Activated naive CD4-positive, alpha-beta T cell treated with anti-CD3 and anti-CD28 coated beads, Interleukin-2, amount 50 U/mL, for 16 hours (primary cell): Measurements from ENCODE around the gene HELLS.
"Not testable (repeated sequence)": the region's sequence is repeated elsewhere in the genome, so short reads cannot be mapped to it uniquely, and the experiment has no call there.

Experiments
- DNase-seq: peaks from one replicate; pipeline ENCODE4 v3.0.0-alpha.2; 2020

HELLS gene

DNA sequence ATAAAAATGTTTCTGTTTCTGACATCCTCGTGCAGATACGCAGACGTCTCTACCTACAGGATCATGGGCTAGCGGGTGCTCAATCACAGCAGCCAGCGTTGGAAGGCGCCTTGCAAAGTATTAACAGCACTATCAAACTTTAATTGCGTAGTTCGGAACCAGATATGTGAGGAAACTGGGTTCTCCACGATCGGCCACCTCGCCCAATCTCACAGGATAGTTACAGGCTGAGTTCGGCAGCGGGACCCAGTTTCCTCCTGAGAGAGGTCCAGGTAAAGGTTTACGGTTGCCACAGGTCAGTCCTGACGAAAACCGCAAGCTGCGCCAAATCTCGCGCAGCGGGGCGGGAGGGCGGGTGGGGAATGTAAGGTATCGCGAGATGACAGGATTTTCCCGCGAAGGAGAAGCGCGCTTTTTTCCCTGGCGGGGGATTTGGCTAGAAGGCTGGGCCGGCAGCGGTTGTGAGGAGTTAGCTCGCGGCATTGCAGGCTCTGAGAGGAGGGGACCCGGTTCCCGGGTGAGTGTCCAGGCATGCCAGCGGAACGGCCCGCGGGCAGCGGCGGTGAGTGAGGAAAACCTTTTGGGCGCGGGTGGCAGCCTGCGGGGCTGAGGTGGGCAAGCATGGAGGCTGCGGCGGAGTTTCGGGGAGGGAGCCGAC, at the start of gene HELLS:
Gene HELLS (plus strand): TSS at position 398 of the 658 bp plus-strand sequence. CDS start 134 bp downstream, at position 532.
- DNase-seq, result peak; percentile 61

DNA sequence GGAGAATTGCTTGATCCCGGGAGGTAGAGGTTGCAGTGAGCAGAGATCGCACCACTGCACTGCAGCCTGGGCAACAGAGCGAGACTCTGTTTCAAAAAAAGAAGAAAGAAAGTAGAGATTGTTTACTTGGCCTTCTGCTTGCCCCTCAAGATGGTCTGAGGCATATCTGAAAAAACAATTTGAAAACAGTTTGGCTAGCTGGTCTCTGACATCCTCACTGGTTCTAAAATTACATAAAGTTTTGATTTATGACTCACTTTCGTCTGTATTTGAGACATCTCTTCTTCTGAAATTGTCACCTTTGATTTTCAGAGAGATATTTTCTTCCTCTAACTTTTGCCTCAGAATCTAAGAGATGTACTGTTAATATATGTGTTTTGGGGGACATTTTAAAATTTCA, 49.6 kb upstream of the HELLS start:
- no peak for DNase-seq

DNA sequence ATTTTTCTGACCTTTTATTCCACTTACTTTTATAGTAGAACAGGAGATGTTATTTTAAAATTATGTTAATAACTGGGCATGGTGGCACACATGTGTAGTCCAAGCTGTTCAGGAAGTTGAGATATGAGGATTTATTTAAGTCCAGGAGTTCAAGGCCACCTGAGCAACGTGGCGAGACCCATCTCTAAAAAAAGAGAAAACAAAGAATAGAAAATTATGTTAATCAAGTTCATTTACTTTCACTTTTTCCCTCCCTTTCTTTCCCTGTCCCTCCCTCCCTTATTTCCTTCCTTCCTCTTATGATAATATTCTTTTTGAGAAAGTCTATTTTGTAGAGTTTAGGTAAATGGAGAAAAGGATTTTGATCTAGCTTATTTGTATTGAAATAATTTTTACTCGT, 48.9 kb upstream of the HELLS start:
- DNase-seq, result no peak

DNA sequence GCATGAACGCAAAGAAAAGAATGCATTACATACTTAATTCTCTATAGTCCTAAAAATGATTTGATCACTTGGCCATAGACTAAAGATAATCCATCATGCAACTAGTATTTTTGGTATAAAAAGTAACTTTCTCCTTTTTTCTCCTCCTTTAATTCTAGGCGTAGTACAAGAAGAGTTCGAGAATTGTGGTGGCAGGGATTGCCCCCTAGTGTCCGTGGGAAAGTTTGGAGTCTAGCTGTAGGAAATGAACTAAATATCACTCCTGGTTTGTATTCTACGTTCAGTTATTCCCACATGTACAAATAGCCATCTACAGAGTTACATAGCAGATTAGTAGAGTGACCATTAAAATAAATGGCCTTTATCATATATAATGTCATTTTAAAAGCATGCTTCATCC, 45.5 kb upstream of the HELLS start:
- DNase-seq, result no peak

DNA sequence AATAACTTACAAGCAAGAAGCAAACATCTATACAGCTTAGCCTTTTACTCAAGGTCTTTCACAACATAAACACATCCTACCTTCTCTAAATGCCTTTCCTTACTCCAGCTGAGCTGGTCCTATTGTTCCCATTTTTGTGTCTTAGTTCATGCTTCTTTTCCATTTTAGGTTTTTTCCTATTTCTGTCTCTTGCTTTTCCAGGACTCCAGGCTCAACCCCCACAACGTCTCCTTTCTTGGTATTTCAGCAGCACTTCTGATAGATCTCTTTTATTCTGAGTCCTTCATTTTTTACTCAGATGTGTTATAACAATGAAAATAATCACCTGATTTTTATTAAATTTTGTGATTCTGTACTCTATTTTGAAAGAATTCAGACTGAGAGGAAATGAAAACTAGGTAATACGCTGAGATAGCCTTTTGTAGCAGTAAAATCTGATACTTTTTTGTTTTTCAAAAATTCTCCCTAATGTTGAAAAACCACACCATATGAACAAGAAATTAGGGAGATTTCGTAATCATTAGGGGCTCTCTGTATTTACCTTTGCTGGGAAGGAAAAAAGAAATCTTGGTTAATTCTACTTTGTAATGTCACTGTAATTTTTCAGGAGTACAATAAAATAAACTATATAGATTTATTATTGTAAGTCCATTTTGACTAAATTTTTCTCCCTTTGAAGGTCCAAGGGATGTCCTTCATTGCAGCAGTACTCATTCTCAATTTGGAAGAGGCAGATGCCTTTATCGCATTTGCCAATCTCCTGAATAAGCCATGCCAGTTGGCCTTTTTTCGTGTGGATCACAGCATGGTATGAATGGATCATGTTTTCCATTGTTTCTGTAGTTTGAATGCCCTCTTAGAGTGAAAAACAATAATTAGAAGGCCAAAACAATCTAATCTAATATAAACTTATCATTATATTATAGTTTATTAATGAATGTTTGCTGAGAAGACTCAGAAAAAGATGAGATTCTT, 24.0 kb upstream of the HELLS start:
- no peak for DNase-seq

DNA sequence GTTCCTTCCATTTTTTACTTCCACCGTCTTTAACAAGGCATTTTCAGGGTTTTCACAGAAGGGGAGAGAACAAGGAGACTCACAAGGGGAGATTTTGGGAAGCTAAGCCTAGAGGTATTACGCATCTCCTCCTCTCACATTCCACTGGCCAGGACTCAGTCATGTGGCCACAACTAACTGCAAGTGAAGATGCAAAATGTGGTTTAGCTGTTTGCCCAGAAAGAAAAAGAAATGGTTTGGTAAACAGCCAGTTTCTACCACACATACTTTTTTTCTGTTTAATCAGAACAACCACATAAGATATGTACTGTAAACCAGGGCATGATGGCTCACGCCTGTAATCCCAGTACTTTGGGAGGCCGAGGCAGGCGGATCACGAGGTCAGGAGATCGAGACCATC, 21.4 kb upstream of the HELLS start:
- no peak for DNase-seq

DNA sequence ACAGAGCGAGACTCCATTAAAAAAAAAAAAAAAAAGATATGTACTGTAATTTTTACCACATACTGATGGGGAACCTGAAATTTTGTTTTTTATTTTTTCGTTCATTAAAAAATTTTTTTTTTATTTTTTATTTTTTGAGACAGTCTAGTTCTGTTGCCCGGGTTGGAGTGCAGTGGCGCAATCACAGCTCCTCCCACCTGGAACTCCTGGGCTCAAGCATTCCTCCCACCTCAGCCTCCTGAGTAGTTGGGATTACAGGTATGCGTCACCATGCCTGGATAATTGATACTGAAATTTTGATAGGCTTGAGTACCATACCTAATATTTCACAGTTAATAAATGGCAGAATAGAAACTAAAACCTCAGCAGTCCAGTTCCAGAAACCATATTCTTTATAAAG, 20.9 kb upstream of the HELLS start:
- no peak for DNase-seq

DNA sequence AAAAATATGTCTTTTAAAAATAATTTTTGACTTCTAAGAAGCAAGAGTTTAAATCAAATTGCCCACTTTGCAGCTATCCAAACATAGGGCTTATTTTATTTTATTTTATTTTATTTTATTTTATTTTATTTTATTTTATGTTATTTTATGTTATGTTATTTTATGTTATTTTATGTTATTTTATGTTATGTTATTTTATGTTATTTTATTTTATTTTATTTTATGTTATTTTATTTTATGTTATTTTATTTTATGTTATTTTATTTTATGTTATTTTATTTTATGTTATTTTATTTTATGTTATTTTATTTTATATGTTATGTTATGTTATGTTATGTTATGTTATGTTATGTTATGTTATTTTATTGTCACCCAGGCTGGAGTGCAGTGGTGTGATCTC, 14.0 kb upstream of the HELLS start:
- not testable (repeated sequence) for DNase-seq

DNA sequence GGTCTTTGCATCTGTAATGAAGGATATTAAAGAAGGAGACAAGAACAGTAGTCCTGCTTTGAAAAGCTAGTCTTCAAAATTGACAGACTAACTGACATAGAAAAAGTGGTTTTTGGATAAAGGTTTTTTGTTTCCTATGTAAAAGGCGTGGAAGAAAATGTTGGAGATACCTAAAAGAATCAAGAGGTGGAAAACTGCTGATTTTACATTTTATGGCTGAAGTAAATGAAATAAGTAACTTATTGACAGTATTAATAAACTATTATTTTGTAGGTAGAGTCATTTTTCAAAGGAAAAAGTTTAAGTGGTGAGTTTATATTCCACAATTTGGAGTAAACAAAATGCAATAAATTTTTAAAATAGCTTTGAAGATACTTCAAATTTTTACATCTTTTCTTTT, 12.6 kb upstream of the HELLS start:
- DNase-seq, result no peak

DNA sequence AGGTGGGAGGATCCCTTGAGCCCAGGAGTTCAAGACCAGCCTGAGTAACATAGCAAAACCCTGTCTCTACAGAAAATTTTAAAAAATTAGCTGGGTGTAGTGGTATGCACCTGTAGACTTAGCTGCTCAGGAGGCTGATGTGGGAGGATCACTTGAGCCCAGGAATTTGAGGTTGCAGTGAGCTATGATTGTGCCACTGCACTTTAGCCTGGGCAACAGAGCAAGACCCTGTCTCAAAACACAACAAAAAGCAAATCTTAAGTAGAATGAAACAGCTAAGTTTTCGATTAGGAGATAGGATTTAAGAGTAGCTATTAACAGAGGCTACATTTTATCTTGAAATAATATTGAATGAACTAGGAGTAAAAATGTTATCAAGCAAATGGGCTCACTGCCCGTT, 3.3 kb upstream of the HELLS start:
- DNase-seq, result not testable (repeated sequence)

DNA sequence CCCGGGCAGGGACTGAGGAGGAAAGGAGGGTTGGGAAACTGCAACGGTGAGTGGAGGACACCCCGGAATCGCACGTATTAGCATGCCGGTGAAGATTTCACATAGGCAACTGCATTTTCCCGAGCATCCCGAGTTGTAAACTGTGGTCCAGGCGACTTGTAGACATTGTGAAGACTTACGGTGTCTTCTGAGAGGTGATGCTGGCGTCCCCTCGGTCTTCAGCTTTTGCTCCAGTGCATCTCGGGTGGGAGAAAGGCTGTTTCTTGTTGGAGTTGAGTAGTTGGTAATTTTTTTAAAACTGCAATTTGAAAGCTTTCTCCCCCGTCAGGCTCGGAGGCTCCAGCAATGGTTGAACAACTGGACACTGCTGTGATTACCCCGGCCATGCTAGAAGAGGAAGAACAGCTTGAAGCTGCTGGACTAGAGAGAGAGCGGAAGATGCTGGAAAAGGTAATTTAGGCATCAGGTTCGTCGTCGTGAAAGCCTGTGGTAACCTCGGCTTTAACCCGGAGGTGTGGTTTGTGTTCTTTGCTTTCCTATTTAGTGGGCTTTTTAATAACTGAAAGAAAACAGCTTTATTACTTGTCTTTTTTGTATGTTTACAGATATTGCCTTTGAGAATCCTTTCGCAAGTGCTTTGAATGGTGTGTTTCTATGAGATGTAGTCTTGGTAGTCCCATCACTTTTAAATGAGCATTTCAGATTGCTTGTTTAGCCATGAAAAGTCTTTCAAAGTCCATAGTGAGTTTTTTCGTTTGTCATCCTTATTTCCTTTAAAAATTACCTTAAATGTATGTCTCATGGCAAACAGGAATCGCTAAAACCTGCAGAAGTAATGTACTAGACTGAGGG, 687 bp downstream of the HELLS start:
- DNase-seq, result no peak

DNA sequence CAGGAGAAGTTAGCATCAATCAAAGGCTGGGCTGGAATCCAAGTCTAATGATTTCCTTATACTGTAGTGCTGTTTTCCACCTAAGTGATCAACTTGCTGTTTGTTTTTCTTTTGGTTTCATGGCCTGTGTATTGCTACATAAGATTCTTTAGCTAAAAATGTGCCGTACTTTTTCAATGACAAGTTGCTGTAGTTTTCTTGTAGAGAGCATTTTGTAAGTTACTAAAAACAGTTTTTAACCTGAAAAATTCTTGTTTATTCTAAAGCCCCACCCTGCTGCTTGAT, 1.3 kb downstream of the HELLS start:
- no peak for DNase-seq

DNA sequence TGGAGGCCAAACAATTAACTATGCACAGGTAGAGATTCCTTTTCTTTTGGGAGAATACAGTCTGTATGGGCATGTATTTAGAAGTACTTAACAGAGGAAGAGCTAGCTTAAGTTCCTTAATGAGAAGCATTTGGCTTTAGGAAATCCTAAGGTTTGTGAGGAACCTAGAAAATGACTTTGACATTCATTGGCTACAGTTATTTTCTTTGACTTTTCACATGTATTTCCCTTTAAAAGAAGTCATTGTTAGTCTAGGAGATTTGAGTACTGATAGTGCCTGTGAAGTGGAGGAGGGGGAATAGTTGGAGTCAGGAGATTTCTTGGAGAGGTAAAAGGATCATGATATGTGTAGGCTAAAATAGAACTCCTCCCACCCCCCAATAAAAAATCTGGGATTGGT, 3.6 kb downstream of the HELLS start:
- no peak for DNase-seq

DNA sequence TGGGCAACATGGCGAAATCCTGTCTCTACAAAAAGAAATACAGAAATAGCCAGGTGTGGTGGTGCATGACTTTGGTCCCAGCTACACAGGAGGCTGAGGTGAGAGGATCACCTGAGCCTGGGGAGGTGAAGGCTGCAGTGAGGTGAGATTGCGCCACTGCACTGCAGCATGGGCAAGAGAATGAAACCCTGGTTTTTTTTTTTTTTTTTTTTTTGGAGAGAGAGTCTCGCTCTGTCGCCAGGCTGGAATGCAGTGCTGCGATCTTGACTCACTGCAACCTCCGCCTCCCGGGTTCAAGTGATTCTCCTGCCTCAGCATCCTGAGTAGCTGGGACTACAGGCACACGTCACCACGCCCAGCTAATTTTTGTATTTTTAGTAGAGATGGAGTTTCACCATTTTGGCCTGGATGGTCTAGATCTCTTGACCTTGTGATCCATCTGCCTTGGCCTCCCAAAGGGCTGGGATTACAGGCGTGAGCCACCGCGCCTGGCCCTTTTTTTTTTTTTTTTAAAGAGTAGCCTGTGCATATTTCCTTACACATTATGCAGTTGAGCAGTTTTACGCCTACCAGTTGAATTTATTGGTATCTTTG, 22.2 kb downstream of the HELLS start:
- not testable (repeated sequence) for DNase-seq

DNA sequence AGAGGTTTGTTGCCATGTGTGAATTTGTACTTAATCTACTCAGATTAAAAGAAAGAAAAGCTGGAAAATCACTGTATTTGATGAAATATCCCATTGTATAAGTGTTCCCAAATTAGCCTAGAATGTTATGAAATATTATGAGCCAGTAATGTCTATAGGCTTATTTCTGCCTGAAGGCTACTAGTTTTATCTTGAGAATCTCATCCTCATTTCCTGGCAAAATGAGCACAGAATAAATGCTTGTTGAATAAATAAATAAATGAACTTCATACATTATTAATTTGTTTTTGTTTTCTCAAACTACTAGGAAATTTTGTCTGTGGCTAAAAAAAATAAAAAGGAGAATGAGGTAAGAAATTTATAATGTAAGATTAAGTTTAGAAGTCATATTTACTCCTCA, 25.5 kb downstream of the HELLS start:
- DNase-seq, result no peak

DNA sequence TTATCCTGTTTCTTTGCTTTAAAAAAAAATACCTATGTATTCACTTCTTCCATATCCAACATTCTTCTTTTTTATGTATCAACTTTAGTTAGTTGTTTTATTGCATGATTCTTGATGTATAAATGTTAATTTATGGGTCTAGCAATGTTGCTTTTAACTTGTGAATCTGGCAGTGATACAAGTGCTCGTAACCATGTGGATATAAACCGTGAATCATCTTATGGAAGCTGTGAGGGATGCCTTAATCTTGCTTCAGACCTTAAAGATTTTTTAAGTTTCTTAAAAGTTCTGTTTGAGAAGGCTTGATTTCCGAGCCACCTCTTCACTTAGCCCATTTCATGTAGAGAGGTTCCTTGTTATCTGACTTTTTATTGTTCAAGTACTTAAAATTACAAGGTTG, 25.9 kb downstream of the HELLS start:
- DNase-seq, result no peak

DNA sequence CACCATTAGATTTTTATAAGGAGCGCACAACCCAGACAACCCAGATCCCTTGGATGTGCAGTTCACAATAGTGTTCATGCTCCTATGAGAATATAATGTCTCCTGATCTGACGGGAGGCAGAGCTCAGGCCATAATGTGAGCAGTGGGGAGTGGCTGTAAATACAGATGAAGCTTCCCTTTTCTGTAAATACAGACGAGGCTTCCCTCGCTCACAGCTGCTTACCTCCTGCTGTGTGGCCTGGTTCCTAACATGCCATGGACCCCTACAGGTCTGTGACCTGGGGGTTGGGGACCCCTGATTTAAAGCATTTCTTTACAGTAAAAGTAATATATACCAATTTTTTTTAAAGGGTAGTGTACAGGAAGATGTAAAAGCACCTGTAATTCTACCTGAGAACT, 33.2 kb downstream of the HELLS start:
- no peak for DNase-seq

DNA sequence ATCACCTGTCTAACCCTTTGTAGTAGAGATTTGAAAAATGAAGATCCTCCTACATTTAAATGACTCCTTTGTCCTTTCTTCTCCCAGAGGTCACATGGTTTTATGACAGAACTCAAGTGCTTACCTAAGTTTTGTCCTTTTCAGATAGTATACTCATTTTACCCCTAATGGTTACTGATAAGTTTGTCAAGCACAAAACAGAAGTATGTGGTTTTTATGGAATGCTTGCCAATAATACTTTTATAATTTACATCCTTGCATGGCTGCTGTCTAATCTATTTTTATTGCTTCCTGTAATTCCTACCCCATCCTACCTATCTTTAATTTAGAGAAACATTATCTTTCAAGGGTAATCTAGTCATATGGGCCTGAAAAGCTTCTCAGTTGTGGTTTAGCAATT, 37.5 kb downstream of the HELLS start:
- no peak for DNase-seq

DNA sequence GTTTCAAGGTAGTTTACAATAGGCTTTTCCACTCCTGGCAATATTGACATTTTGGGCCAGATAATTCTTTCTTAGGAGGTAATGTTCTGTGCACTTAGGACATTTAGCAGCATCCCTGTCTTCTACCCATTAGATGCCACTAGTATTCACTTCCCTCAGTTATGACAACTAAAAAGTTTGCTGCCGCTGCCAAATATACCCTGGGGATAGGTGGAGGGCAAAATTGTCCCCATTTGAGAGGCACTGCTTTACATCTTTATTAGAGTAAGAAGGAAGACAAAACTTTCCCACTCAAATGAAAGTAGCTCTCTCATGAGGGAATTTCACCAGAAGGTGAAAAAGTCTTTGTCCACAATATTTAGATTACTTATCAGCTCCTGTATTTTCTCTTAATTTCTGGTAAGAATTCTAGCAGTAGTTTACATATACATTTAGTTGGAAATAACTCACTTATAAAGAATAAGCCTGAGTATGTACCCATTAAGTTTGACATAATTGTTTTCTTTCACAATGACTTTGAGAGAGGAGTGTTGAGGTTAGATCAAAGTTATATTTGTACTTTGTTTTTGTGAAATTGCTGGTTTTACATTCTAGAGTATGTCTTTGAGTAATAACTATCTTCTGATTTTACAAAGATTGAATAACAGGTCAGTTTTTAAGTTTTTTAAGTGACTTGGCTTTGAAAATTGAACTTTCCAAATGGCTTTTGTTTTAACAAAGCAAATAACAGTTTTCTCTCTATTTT, 46.0 kb downstream of the HELLS start:
- DNase-seq, result no peak

DNA sequence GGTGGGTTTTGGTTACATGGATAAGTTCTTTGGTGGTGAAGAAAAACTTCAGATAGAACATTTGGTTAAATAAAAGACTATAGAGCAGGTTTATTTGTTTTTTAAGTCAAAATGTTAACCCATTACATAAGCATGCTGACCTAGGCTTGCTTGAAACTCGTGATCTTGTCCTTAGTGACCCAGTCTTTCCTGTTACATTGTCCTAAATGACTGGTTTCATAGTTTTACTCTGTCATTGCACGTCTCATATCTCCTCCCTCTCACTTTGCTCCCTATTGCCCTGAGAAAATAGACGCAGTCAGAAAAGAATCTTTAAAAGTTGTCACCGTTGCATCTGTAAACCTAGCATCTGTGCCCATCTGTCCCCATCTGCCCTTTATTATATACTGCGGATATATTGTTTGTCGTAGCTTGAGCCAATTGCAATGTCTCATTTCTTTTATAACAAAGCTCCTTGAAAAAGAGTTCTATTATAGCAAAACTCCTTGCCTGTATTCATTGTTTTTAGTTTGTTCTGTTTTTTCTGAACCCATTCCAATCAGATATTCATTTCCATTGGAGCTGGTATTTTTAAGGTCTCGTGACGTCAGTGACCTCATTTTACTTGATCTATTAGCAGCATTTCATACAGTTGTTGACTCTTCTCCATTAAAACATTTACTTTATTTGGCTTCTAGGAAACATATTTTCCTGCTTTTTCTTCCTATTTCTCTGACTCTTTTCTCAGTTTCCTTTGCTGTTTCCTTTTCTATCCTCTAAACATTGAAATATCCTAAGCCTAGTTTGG, 57.3 kb downstream of the HELLS start:
- no peak for DNase-seq

DNA sequence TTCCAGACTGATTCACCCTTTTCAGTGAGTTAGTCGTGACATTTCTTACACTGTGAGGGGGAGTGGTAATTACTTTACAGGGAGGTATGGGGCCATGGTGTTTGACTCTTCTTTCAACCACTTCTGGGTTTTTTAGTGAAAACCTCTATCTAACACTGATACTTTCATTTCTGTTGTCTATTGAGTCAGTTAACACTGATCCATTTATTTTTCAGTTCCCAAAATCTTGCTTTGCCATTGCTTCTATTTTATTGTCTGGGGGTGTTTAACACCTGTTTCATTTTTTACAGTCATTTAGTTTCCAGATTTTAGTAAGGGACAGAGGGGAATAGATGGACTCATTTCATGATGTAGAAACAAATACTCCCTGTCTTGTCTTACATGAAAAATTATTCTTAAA, 61.5 kb downstream of the HELLS start:
- no peak for DNase-seq

DNA sequence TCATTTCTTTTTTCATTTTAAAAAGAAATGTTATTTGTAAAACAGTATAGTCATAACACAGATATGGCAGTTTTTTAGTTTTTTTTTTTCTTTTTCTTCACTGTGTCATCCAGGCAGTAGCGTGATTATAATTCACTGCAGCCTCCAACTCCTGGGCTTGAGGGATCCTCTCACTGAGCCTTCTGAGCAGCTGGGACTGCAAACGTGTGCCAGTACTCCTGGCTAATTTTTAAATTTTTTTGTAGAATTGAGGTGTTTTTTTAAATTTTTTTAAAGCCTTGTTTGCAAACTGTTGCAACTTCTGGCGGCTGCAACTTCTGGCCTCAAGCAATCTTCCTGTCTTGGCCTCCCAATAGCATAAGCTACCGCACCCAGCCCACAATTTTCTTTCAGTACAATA, 63.0 kb downstream of the HELLS start:
- DNase-seq, result no peak
